Body of pancreas (tissue), 4 donors: ENCODE measurements around the gene PTMS. TPM values are rescaled to one million over a fixed set of nuclear protein-coding genes. Genes with fewer than 3 reads are reported as not detected.

Source experiments
- ATAC-seq: fragments of 150-250 bp; one replicate; pipeline ENCODE4 v1.9.1; 2016
- DNase-seq, 4 donors: peaks; one replicate each; pipeline ENCODE4 v3.0.0-alpha.2; 2019
- H3K27ac ChIP-seq, 4 donors: fragments of 200-600 bp; sonication (generic); 1 replicate in 3 of 4; 2 replicates in 1 of 4; pipeline versions ENCODE4 v1.5.1 to v1.6.1; 2016 to 2019; ENCODE audit warnings: mild to moderate bottlenecking in 1 of 4, mixed read lengths in 1 of 4, moderate library complexity in 1 of 4
- H3K27me3 ChIP-seq, 2 donors: fragments of 200-600 bp; sonication (generic); one replicate each; pipeline ENCODE4 v1.6.0; 2016; ENCODE audit warnings: mild to moderate bottlenecking in 1 of 2
- H3K36me3 ChIP-seq, 2 donors: fragments of 200-600 bp; sonication (generic); replicated peaks in 1 of 2; 2 replicates each; pipeline ENCODE4 v1.5.1; 2016; ENCODE audit warnings: low read depth in 2 of 2; ENCODE audit not compliant: insufficient read depth in 1 of 2
- H3K4me1 ChIP-seq: fragments of 200-600 bp; sonication (generic); one replicate; pipeline ENCODE4 v1.6.0; 2016
- H3K4me3 ChIP-seq, 2 donors: fragments of 200-600 bp; sonication (generic); 1 replicate in 1 of 2; 2 replicates in 1 of 2; pipeline ENCODE4 v1.5.1; 2016 to 2019
- H3K9me3 ChIP-seq, 3 donors: fragments of 200-600 bp; sonication (generic); 1 replicate in 2 of 3; 2 replicates in 1 of 3; pipeline ENCODE4 v1.5.1; 2016
- CTCF ChIP-seq, 7 experiments: fragments of 450-650 bp in 4 of 7; fragments of 200-600 bp in 3 of 7; sonication (generic) in 3 of 7; IDR thresholded peaks; one replicate each; pipeline ENCODE4 v1.5.1; 2016 to 2019; ENCODE audit warnings: antibody characterized with exemption in 7 of 7
- POLR2A ChIP-seq, 3 donors: fragments of 450-650 bp; IDR thresholded peaks; one replicate each; pipeline ENCODE4 v1.6.1; 2016; ENCODE audit warnings: antibody characterized with exemption in 3 of 3, mild to moderate bottlenecking in 2 of 3
- WGBS, 2 donors: methylation state at CpG; one replicate each; pipeline ENCODE4 v1.1.5; 2017; 5-methylcytosine and 5-hydroxymethylcytosine counted together
- intact Hi-C: fragments of 100-400 bp; cut with DNase I; formaldehyde crosslinking; loops from one replicate; pipeline ENCODE4 v1.15.1; 2023
- total RNA-seq, 2 donors: library from RNA; depleted of rRNA; stranded (reverse); fragments of >200 nt; gene quantifications; one replicate each; pipeline ENCODE4 v1.1.0, GENCODE V29; 2016

The PTMS gene
- total RNA-seq, 2 donors from 2014 or later, result 69.5 to 109 TPM

- H3K36me3 ChIP-seq, result peaks cover 5 to 10% of the 10 kb centered on the region in 2 donors
- ATAC-seq, result no peak
- TF ChIP-seq CTCF (IDR thresholded peaks at IDR 0.05) (no peak), POLR2A (IDR thresholded peaks at IDR 0.05) (no peak)
- DNase-seq, result peak in 2 of 4 donors; percentile 11 to 22
- H3K27ac ChIP-seq, result peak overlapping the region; percentile 64 to 91 (median 86)
- H3K4me1 ChIP-seq, result peaks cover 9% of the 10 kb centered on the region
- intact Hi-C loops, result no loop called here
- H3K27me3 ChIP-seq, result no peaks in the 10 kb centered on the region
- H3K9me3 ChIP-seq, result no peaks in the 10 kb centered on the region
- WGBS, 2 donors, result 5 to 16% methylated on average over 9 to 10 of the region's 10 CpGs
- peak overlapping the region; percentile 10 to 23 for H3K4me3 ChIP-seq
Measured at GRCh38 chr12:6724409-6724797, 41.8 kb upstream of the PTMS start.

- intact Hi-C loops, result no loop called here
- ATAC-seq (no peak), DNase-seq (no peak)
- H3K27me3 ChIP-seq, result no peaks in the 10 kb centered on the region
- no peaks in the 10 kb centered on the region for H3K9me3 ChIP-seq
- TF ChIP-seq POLR2A (IDR thresholded peaks at IDR 0.05) (no peak), CTCF (IDR thresholded peaks at IDR 0.05) (no peak)
- H3K4me1 ChIP-seq, result peaks cover 9% of the 10 kb centered on the region
- 90 to 92% methylated on average over 7 of the region's 7 CpGs for WGBS, 2 donors
- peaks cover 15 to 16% of the 10 kb centered on the region in 2 donors for H3K36me3 ChIP-seq
- H3K27ac ChIP-seq, result no peak overlapping the region
- H3K4me3 ChIP-seq, result no peak overlapping the region
Measured at GRCh38 chr12:6725350-6725749, 40.8 kb upstream of the PTMS start.

DNA sequence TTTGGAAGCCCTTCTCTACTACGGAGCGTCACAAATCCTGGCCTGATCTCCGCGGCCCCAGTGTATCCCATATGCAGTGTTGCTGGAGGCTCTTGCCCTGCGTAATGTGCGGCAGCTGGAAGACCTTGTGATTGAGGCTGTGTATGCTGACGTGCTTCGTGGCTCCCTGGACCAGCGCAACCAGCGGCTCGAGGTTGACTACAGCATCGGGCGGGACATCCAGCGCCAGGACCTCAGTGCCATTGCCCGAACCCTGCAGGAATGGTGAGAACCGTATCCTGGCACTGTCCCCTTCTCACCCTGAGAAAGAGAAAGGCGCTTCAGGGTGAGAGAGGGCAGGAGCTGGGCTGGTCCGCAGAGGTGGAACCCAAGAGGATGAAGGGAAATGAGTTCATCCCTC is 37.0 kb upstream of the PTMS start:
- 88 to 94% methylated on average over 8 to 16 of the region's 18 CpGs for WGBS, 2 donors
- no peak overlapping the region for H3K27ac ChIP-seq
- no peaks in the 10 kb centered on the region for H3K27me3 ChIP-seq
- ATAC-seq (no peak), DNase-seq (no peak)
- TF ChIP-seq POLR2A (IDR thresholded peaks at IDR 0.05), result no peak
- no peak for TF ChIP-seq CTCF (IDR thresholded peaks at IDR 0.05)
- H3K4me1 ChIP-seq, result peaks cover 9% of the 10 kb centered on the region
- no peak overlapping the region for H3K4me3 ChIP-seq
- no peaks in the 10 kb centered on the region for H3K9me3 ChIP-seq
- intact Hi-C loops, result no loop called here
- H3K36me3 ChIP-seq, result peaks cover 19 to 26% of the 10 kb centered on the region in 2 donors

- H3K9me3 ChIP-seq, result no peaks in the 10 kb centered on the region
- H3K27ac ChIP-seq, result no peak overlapping the region
- no peak overlapping the region for H3K4me3 ChIP-seq
- H3K36me3 ChIP-seq, result peaks cover 19 to 26% of the 10 kb centered on the region in 2 donors
- intact Hi-C loops, result no loop called here
- H3K4me1 ChIP-seq, result no peaks in the 10 kb centered on the region
- 91 to 94% methylated on average over 8 of the region's 8 CpGs for WGBS, 2 donors
- DNase-seq (no peak), ATAC-seq (no peak)
- TF ChIP-seq CTCF (IDR thresholded peaks at IDR 0.05) (no peak), POLR2A (IDR thresholded peaks at IDR 0.05) (no peak)
- no peaks in the 10 kb centered on the region for H3K27me3 ChIP-seq
Measured at GRCh38 chr12:6730169-6730568, 36.0 kb upstream of the PTMS start.
